ENCODE data around the gene CBY3. TPM values are rescaled to one million over a fixed set of nuclear protein-coding genes. Genes with fewer than 3 reads are reported as not detected.

Gene CBY3
- total and polyA plus RNA-seq, 2 of the 13 experiments (the other 11 are each of a cell fraction or from before 2014, with no cell fraction given), result not detected

DNA sequence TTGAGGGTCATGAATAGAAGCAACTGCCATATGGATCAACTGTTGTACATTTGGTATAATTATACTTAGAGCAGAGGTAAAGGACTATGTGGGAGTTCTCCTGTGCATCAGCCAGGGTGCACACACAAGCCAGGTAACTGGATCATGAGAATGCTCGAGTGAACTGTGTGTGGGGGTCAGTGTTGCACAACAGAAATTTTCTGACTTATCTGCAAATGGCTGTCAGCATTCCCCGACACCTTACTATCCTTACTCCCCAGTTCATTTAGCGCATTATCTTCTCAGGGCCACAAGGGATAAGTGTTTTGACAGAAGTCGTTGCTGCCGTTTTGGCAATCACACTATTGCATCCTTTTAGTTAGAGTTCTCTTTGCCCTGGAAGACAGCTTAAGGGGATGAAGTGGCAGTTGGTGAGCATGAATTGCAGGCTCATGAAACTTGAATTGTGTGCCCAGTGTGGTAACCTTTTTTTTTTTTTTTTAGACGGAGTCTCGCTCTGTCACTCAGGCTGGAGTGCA, 19.6 kb upstream of the CBY3 start (continued):
- TF ChIP-seq ZNF720 (CRISPR knock-in tag; IDR thresholded peaks at IDR 0.05) (no peak), ZNF383 (CRISPR knock-in tag; IDR thresholded peaks at IDR 0.05; ENCODE audit: borderline replicate concordance) (no peak), ZSCAN12 (CRISPR knock-in tag; IDR thresholded peaks at IDR 0.05) (no peak), ZNF780A (CRISPR knock-in tag; IDR thresholded peaks at IDR 0.05) (no peak), SALL1 (CRISPR knock-in tag; IDR thresholded peaks at IDR 0.05) (peak; percentile 27; the same call in 1 of the 2 replicates), KDM1A (CRISPR knock-in tag; IDR thresholded peaks at IDR 0.05) (no peak), NFYC (CRISPR knock-in tag; IDR thresholded peaks at IDR 0.05) (no peak), ESRRA (CRISPR knock-in tag; IDR thresholded peaks at IDR 0.05; ENCODE audit: low read depth) (0 out of 2 replicates have a peak, but pooled peaks have one; percentile 8), MEIS2 (CRISPR knock-in tag; IDR thresholded peaks at IDR 0.05) (0 out of 2 replicates have a peak, but pooled peaks have one; percentile 33), CEBPB (IDR thresholded peaks at IDR 0.05; ENCODE audit: borderline replicate concordance, low read depth, low read length) (peak; percentile 90), SAP130 (CRISPR knock-in tag; IDR thresholded peaks at IDR 0.05; ENCODE audit: low read depth) (peak; percentile 72; the same call in 1 of the 2 replicates), RARA (CRISPR knock-in tag; IDR thresholded peaks at IDR 0.05) (peak; percentile 60), ZNF546 (CRISPR knock-in tag; conservative IDR thresholded peaks at IDR 0.05) (no peak), ZNF431 (CRISPR knock-in tag; IDR thresholded peaks at IDR 0.05; ENCODE audit: borderline replicate concordance, low read depth) (no peak), RBFOX2 (IDR thresholded peaks at IDR 0.05; ENCODE audit: low read depth, low read length) (peak; percentile 44; the same call in 1 of the 2 replicates), MIER2 (CRISPR knock-in tag; IDR thresholded peaks at IDR 0.05) (no peak), CHD2 (IDR thresholded peaks at IDR 0.05; ENCODE audit: low read depth, low read length) (no peak), SIN3A (IDR thresholded peaks at IDR 0.05; ENCODE audit: borderline replicate concordance, low read depth, low read length) (peak; percentile 50; the same call in 1 of the 2 replicates), ZNF350 (CRISPR knock-in tag; IDR thresholded peaks at IDR 0.05; ENCODE audit: borderline replicate concordance, low read depth) (no peak), ZNF451 (CRISPR knock-in tag; IDR thresholded peaks at IDR 0.05) (no peak), IRF2 (CRISPR knock-in tag; IDR thresholded peaks at IDR 0.05) (no peak)
- TF ChIP-seq, protein P1, sequence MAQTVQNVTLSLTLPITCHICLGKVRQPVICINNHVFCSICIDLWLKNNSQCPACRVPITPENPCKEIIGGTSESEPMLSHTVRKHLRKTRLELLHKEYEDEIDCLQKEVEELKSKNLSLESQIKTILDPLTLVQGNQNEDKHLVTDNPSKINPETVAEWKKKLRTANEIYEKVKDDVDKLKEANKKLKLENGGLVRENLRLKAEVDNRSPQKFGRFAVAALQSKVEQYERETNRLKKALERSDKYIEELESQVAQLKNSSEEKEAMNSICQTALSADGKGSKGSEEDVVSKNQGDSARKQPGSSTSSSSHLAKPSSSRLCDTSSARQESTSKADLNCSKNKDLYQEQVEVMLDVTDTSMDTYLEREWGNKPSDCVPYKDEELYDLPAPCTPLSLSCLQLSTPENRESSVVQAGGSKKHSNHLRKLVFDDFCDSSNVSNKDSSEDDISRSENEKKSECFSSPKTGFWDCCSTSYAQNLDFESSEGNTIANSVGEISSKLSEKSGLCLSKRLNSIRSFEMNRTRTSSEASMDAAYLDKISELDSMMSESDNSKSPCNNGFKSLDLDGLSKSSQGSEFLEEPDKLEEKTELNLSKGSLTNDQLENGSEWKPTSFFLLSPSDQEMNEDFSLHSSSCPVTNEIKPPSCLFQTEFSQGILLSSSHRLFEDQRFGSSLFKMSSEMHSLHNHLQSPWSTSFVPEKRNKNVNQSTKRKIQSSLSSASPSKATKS (CRISPR knock-in tag; IDR thresholded peaks at IDR 0.05), result no peak
- TF ChIP-seq, protein P2, sequence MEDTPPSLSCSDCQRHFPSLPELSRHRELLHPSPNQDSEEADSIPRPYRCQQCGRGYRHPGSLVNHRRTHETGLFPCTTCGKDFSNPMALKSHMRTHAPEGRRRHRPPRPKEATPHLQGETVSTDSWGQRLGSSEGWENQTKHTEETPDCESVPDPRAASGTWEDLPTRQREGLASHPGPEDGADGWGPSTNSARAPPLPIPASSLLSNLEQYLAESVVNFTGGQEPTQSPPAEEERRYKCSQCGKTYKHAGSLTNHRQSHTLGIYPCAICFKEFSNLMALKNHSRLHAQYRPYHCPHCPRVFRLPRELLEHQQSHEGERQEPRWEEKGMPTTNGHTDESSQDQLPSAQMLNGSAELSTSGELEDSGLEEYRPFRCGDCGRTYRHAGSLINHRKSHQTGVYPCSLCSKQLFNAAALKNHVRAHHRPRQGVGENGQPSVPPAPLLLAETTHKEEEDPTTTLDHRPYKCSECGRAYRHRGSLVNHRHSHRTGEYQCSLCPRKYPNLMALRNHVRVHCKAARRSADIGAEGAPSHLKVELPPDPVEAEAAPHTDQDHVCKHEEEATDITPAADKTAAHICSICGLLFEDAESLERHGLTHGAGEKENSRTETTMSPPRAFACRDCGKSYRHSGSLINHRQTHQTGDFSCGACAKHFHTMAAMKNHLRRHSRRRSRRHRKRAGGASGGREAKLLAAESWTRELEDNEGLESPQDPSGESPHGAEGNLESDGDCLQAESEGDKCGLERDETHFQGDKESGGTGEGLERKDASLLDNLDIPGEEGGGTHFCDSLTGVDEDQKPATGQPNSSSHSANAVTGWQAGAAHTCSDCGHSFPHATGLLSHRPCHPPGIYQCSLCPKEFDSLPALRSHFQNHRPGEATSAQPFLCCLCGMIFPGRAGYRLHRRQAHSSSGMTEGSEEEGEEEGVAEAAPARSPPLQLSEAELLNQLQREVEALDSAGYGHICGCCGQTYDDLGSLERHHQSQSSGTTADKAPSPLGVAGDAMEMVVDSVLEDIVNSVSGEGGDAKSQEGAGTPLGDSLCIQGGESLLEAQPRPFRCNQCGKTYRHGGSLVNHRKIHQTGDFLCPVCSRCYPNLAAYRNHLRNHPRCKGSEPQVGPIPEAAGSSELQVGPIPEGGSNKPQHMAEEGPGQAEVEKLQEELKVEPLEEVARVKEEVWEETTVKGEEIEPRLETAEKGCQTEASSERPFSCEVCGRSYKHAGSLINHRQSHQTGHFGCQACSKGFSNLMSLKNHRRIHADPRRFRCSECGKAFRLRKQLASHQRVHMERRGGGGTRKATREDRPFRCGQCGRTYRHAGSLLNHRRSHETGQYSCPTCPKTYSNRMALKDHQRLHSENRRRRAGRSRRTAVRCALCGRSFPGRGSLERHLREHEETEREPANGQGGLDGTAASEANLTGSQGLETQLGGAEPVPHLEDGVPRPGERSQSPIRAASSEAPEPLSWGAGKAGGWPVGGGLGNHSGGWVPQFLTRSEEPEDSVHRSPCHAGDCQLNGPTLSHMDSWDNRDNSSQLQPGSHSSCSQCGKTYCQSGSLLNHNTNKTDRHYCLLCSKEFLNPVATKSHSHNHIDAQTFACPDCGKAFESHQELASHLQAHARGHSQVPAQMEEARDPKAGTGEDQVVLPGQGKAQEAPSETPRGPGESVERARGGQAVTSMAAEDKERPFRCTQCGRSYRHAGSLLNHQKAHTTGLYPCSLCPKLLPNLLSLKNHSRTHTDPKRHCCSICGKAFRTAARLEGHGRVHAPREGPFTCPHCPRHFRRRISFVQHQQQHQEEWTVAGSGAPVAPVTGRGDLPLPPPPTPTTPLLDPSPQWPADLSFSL (CRISPR knock-in tag; IDR thresholded peaks at IDR 0.05), result no peak
- TF ChIP-seq, protein P3, sequence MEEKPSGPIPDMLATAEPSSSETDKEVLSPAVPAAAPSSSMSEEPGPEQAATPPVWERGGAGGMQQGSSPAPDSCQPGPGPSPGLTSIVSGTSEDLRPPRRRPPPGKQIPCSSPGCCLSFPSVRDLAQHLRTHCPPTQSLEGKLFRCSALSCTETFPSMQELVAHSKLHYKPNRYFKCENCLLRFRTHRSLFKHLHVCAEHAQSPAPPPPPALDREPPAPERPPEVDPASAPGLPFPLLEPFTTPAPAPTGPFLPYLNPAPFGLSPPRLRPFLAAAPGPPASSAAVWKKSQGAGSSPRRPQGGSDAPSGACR (CRISPR knock-in tag; IDR thresholded peaks at IDR 0.05), result no peak

Data from HepG2 (cell line).